Amniotic stem cell (primary cell): ENCODE data around the gene CCT7.

Source experiments
- DNase-seq: peaks from one replicate; lab custom pipeline; 2025; lab: John Stamatoyannopoulos, UW

CCT7 gene

GRCh38 chr2:73268830-73269685 lies 35.0 kb downstream of the CCT7 start:
- DNase-seq, result no peak

GRCh38 chr2:73269686-73270465 lies 35.8 kb downstream of the CCT7 start:
- DNase-seq, result no peak

GRCh38 chr2:73272270-73272669 lies 38.2 kb downstream of the CCT7 start:
- no peak for DNase-seq

GRCh38 chr2:73279852-73280251 lies 45.7 kb downstream of the CCT7 start:
- no peak for DNase-seq

- no peak for DNase-seq
Observed at GRCh38 chr2:73281244-73281643, 47.1 kb downstream of the CCT7 start.

GRCh38 chr2:73282924-73283544 lies 48.9 kb downstream of the CCT7 start:
- DNase-seq, result no peak

GRCh38 chr2:73283545-73284295 lies 49.6 kb downstream of the CCT7 start:
- DNase-seq, result no peak

- DNase-seq, result no peak
Observed at GRCh38 chr2:73284296-73285158, 50.4 kb downstream of the CCT7 start, which contains the start of gene FBXO41. FBXO41 (minus strand) TSS chr2:73284478; CDS start chr2:73269630, 14,848 bp downstream.

- no peak for DNase-seq
Observed at GRCh38 chr2:73285159-73285739, 51.1 kb downstream of the CCT7 start.

- DNase-seq, result no peak
Observed at GRCh38 chr2:73286134-73286655, 52.1 kb downstream of the CCT7 start.

- no peak for DNase-seq
Observed at GRCh38 chr2:73289304-73289703, 55.2 kb downstream of the CCT7 start.

- no peak for DNase-seq
Observed at GRCh38 chr2:73290049-73290839, 56.1 kb downstream of the CCT7 start.

- DNase-seq, result no peak
Observed at GRCh38 chr2:73291093-73291460, 57.0 kb downstream of the CCT7 start.

GRCh38 chr2:73291461-73292315 lies 57.6 kb downstream of the CCT7 start:
- DNase-seq, result no peak

- DNase-seq, result no peak
Observed at GRCh38 chr2:73292316-73292905, 58.3 kb downstream of the CCT7 start.

GRCh38 chr2:73292906-73293533 lies 58.9 kb downstream of the CCT7 start:
- no peak for DNase-seq

- DNase-seq, result peak; percentile 36
Observed at GRCh38 chr2:73293534-73294171, 59.5 kb downstream of the CCT7 start, which contains the start of gene EGR4. EGR4 (minus strand) TSS chr2:73293548; CDS start chr2:73293317, 231 bp downstream.
